HG03159 (cell line): Measurements from ENCODE around the gene HYKK.
"Not testable (repeated sequence)": the region's sequence is repeated elsewhere in the genome, so short reads cannot be mapped to it uniquely, and the experiment has no call there.

Source experiments
- ATAC-seq: cut with Tn5 transposase; IDR thresholded peaks from one replicate; pipeline ENCODE4 v1.9.1; 2021; ENCODE audit warnings: mild to moderate bottlenecking, moderate library complexity; ENCODE audit not compliant: unreplicated experiment

HYKK gene

GRCh38 chr15:78539464-78540140, 32.2 kb downstream of the HYKK start:
- ATAC-seq, result not testable (repeated sequence)

- ATAC-seq, result peak; percentile 80
Measured at GRCh38 chr15:78540141-78540870, 32.9 kb downstream of the HYKK start, which contains the start of gene PSMA4. TSS of gene PSMA4 (plus strand) at chr15:78540444. CDS start at chr15:78541928, 1,484 bp downstream.

GRCh38 chr15:78540871-78541743, 33.7 kb downstream of the HYKK start:
- ATAC-seq, result peak; percentile 18

- ATAC-seq, result no peak
Measured at GRCh38 chr15:78541744-78542034, 34.3 kb downstream of the HYKK start.

GRCh38 chr15:78542647-78543046, 35.3 kb downstream of the HYKK start:
- no peak for ATAC-seq

GRCh38 chr15:78550194-78550593, 42.8 kb downstream of the HYKK start:
- ATAC-seq, result no peak

GRCh38 chr15:78550815-78551214, 43.4 kb downstream of the HYKK start:
- ATAC-seq, result no peak

- ATAC-seq, result no peak
Measured at GRCh38 chr15:78551902-78552301, 44.5 kb downstream of the HYKK start.

- no peak for ATAC-seq
Measured at GRCh38 chr15:78552597-78552996, 45.2 kb downstream of the HYKK start.

GRCh38 chr15:78560201-78560600, 52.8 kb downstream of the HYKK start:
- not testable (repeated sequence) for ATAC-seq

GRCh38 chr15:78561490-78561889, 54.1 kb downstream of the HYKK start:
- ATAC-seq, result no peak

GRCh38 chr15:78563092-78563491, 55.7 kb downstream of the HYKK start:
- no peak for ATAC-seq

GRCh38 chr15:78564743-78565096, 57.3 kb downstream of the HYKK start:
- no peak for ATAC-seq

- peak; percentile 68 for ATAC-seq
Measured at GRCh38 chr15:78565097-78565950, 57.9 kb downstream of the HYKK start, which contains the start of gene CHRNA5. TSS of gene CHRNA5 (plus strand) at chr15:78565520. CDS start at chr15:78565720, 200 bp downstream.

- ATAC-seq, result peak; percentile 10
Measured at GRCh38 chr15:78565951-78566774, 58.8 kb downstream of the HYKK start.

GRCh38 chr15:78567531-78567930, 60.2 kb downstream of the HYKK start:
- no peak for ATAC-seq

- ATAC-seq, result no peak
Measured at GRCh38 chr15:78570710-78571109, 63.3 kb downstream of the HYKK start.

- ATAC-seq, result no peak
Measured at GRCh38 chr15:78571382-78571781, 64.0 kb downstream of the HYKK start.

- no peak for ATAC-seq
Measured at GRCh38 chr15:78573416-78573815, 66.0 kb downstream of the HYKK start.

- no peak for ATAC-seq
Measured at GRCh38 chr15:78574944-78575343, 67.6 kb downstream of the HYKK start.
